Measurements from ENCODE around the gene KCNJ12.
"Not testable (repeated sequence)": the region's sequence is repeated elsewhere in the genome, so short reads cannot be mapped to it uniquely, and the experiment has no call there.

Gene KCNJ12

GRCh38 chr17:21408766-21409300 is 32.7 kb downstream of the KCNJ12 start:
- DNase-seq, result not testable (repeated sequence)

- DNase-seq, result not testable (repeated sequence)
Measured at GRCh38 chr17:21409388-21409787, 33.2 kb downstream of the KCNJ12 start.

GRCh38 chr17:21409971-21410370 is 33.8 kb downstream of the KCNJ12 start:
- not testable (repeated sequence) for DNase-seq

GRCh38 chr17:21410371-21410770 is 34.2 kb downstream of the KCNJ12 start:
- not testable (repeated sequence) for DNase-seq

GRCh38 chr17:21410906-21411678 is 34.9 kb downstream of the KCNJ12 start:
- DNase-seq, result not testable (repeated sequence)

- not testable (repeated sequence) for DNase-seq
Measured at GRCh38 chr17:21411679-21412205, 35.6 kb downstream of the KCNJ12 start.

GRCh38 chr17:21412207-21412681 is 36.1 kb downstream of the KCNJ12 start:
- not testable (repeated sequence) for DNase-seq

GRCh38 chr17:21413570-21414279 is 37.6 kb downstream of the KCNJ12 start:
- not testable (repeated sequence) for DNase-seq

- DNase-seq, result not testable (repeated sequence)
Measured at GRCh38 chr17:21414616-21415015, 38.5 kb downstream of the KCNJ12 start.

GRCh38 chr17:21415166-21415990 is 39.2 kb downstream of the KCNJ12 start:
- DNase-seq, result not testable (repeated sequence)

- DNase-seq, result not testable (repeated sequence)
Measured at GRCh38 chr17:21416471-21416981, 40.4 kb downstream of the KCNJ12 start.

GRCh38 chr17:21417349-21417748 is 41.2 kb downstream of the KCNJ12 start:
- not testable (repeated sequence) for DNase-seq

- no peak for DNase-seq
Measured at GRCh38 chr17:21417921-21418320, 41.8 kb downstream of the KCNJ12 start.

GRCh38 chr17:21418446-21419298 is 42.5 kb downstream of the KCNJ12 start:
- no peak for DNase-seq

GRCh38 chr17:21419299-21420239 is 43.4 kb downstream of the KCNJ12 start:
- no peak for DNase-seq

GRCh38 chr17:21420503-21421090 is 44.4 kb downstream of the KCNJ12 start:
- not testable (repeated sequence) for DNase-seq

- DNase-seq, result not testable (repeated sequence)
Measured at GRCh38 chr17:21421421-21422310, 45.5 kb downstream of the KCNJ12 start.
